GM21423 (cell line): ENCODE data around the gene ATP8A2.

Source experiments
- ATAC-seq: cut with Tn5 transposase; IDR thresholded peaks from one replicate; pipeline ENCODE4 v1.9.1; 2021; ENCODE audit warnings: mild to moderate bottlenecking, moderate library complexity; ENCODE audit not compliant: unreplicated experiment

Gene ATP8A2

GRCh38 chr13:26021956-26022355, 650.2 kb downstream of the ATP8A2 start:
- ATAC-seq, result no peak

GRCh38 chr13:26022538-26023292, 650.9 kb downstream of the ATP8A2 start:
- no peak for ATAC-seq

- ATAC-seq, result no peak
Measured at GRCh38 chr13:26024558-26024957, 652.8 kb downstream of the ATP8A2 start.

GRCh38 chr13:26025196-26025595, 653.4 kb downstream of the ATP8A2 start:
- ATAC-seq, result no peak

- ATAC-seq, result no peak
Measured at GRCh38 chr13:26025771-26026170, 654.0 kb downstream of the ATP8A2 start.

GRCh38 chr13:26026211-26026610, 654.4 kb downstream of the ATP8A2 start:
- ATAC-seq, result no peak

- no peak for ATAC-seq
Measured at GRCh38 chr13:26029581-26030136, 657.9 kb downstream of the ATP8A2 start.

- no peak for ATAC-seq
Measured at GRCh38 chr13:26030331-26030730, 658.6 kb downstream of the ATP8A2 start.

- ATAC-seq, result no peak
Measured at GRCh38 chr13:26034018-26034417, 662.2 kb downstream of the ATP8A2 start.

- no peak for ATAC-seq
Measured at GRCh38 chr13:26036383-26036782, 664.6 kb downstream of the ATP8A2 start.

GRCh38 chr13:26037302-26037701, 665.5 kb downstream of the ATP8A2 start:
- no peak for ATAC-seq

- no peak for ATAC-seq
Measured at GRCh38 chr13:26038931-26039475, 667.2 kb downstream of the ATP8A2 start.

- ATAC-seq, result no peak
Measured at GRCh38 chr13:26041444-26041843, 669.7 kb downstream of the ATP8A2 start.

GRCh38 chr13:26042785-26043184, 671.0 kb downstream of the ATP8A2 start:
- ATAC-seq, result no peak

- no peak for ATAC-seq
Measured at GRCh38 chr13:26045142-26045541, 673.4 kb downstream of the ATP8A2 start.

- no peak for ATAC-seq
Measured at GRCh38 chr13:26046639-26047038, 674.9 kb downstream of the ATP8A2 start.

- ATAC-seq, result no peak
Measured at GRCh38 chr13:26047040-26047439, 675.3 kb downstream of the ATP8A2 start.

- ATAC-seq, result no peak
Measured at GRCh38 chr13:26048741-26049140, 677.0 kb downstream of the ATP8A2 start.

GRCh38 chr13:26050568-26051230, 678.9 kb downstream of the ATP8A2 start:
- no peak for ATAC-seq

GRCh38 chr13:26051231-26051656, 679.5 kb downstream of the ATP8A2 start:
- no peak for ATAC-seq

GRCh38 chr13:26051657-26052311, 680.0 kb downstream of the ATP8A2 start, which contains the start of gene SHISA2:
TSS of gene SHISA2 (minus strand) at chr13:26052016. CDS start at chr13:26050975, 1,041 bp downstream.
- no peak for ATAC-seq
